ENCODE data around the gene CREM.
"Not testable (repeated sequence)": the region's sequence is repeated elsewhere in the genome, so short reads cannot be mapped to it uniquely, and the experiment has no call there.

CREM gene

GRCh38 chr10:35194471-35194870 lies 67.8 kb downstream of the CREM start:
- no peak for DNase-seq

- no peak for DNase-seq
Measured at GRCh38 chr10:35194906-35195305, 68.3 kb downstream of the CREM start.

- peak; percentile 85 for DNase-seq
Measured at GRCh38 chr10:35195361-35196306, 69.0 kb downstream of the CREM start.

- no peak for DNase-seq
Measured at GRCh38 chr10:35200487-35200886, 73.8 kb downstream of the CREM start.

- no peak for DNase-seq
Measured at GRCh38 chr10:35201234-35201633, 74.6 kb downstream of the CREM start.

- DNase-seq: no peak
Measured at GRCh38 chr10:35202050-35202449, 75.4 kb downstream of the CREM start.

- DNase-seq: no peak
Measured at GRCh38 chr10:35203745-35204144, 77.1 kb downstream of the CREM start.

- DNase-seq: no peak
Measured at GRCh38 chr10:35204650-35205319, 78.1 kb downstream of the CREM start.

- DNase-seq: no peak
Measured at GRCh38 chr10:35206274-35206673, 79.6 kb downstream of the CREM start.

- DNase-seq: no peak
Measured at GRCh38 chr10:35208536-35208935, 81.9 kb downstream of the CREM start.

GRCh38 chr10:35208949-35209613 lies 82.4 kb downstream of the CREM start:
- no peak for DNase-seq

- DNase-seq: no peak
Measured at GRCh38 chr10:35210961-35211360, 84.3 kb downstream of the CREM start.

GRCh38 chr10:35211390-35211789 lies 84.7 kb downstream of the CREM start:
- no peak for DNase-seq

- DNase-seq: no peak
Measured at GRCh38 chr10:35212856-35213255, 86.2 kb downstream of the CREM start.

- no peak for DNase-seq
Measured at GRCh38 chr10:35213699-35214098, 87.1 kb downstream of the CREM start.

- DNase-seq: no peak
Measured at GRCh38 chr10:35214607-35215020, 88.0 kb downstream of the CREM start.

- no peak for DNase-seq
Measured at GRCh38 chr10:35215107-35215506, 88.5 kb downstream of the CREM start.

- no peak for DNase-seq
Measured at GRCh38 chr10:35216303-35216905, 89.8 kb downstream of the CREM start.

- DNase-seq: not testable (repeated sequence)
Measured at GRCh38 chr10:35216956-35217355, 90.3 kb downstream of the CREM start.

- peak; percentile 28 for DNase-seq
Measured at GRCh38 chr10:35217455-35217854, 90.8 kb downstream of the CREM start.

- DNase-seq: peak; percentile 60
Measured at GRCh38 chr10:35218339-35218955, 91.8 kb downstream of the CREM start.

- DNase-seq: no peak
Measured at GRCh38 chr10:35219292-35219691, 92.6 kb downstream of the CREM start.

Measured in right kidney (tissue), 1 donor.